ENCODE results near the gene LRATD1.

LRATD1 gene

GRCh38 chr2:14634182-14634488 lies 1.6 kb downstream of the LRATD1 start:
- no peak for DNase-seq

- no peak for DNase-seq
Measured at GRCh38 chr2:14634489-14635390, 2.2 kb downstream of the LRATD1 start.

- no peak for DNase-seq
Measured at GRCh38 chr2:14635391-14635871, 2.9 kb downstream of the LRATD1 start.

GRCh38 chr2:14638488-14638887 lies 6.0 kb downstream of the LRATD1 start:
- no peak for DNase-seq

- no peak for DNase-seq
Measured at GRCh38 chr2:14641116-14641515, 8.6 kb downstream of the LRATD1 start.

GRCh38 chr2:14642499-14642898 lies 10.0 kb downstream of the LRATD1 start:
- DNase-seq: no peak

GRCh38 chr2:14647714-14648113 lies 15.2 kb downstream of the LRATD1 start:
- DNase-seq: no peak

GRCh38 chr2:14650066-14650465 lies 17.5 kb downstream of the LRATD1 start:
- no peak for DNase-seq

GRCh38 chr2:14654835-14655282 lies 22.3 kb downstream of the LRATD1 start:
- DNase-seq: no peak

GRCh38 chr2:14656146-14656545 lies 23.6 kb downstream of the LRATD1 start:
- no peak for DNase-seq

- no peak for DNase-seq
Measured at GRCh38 chr2:14661163-14661562, 28.6 kb downstream of the LRATD1 start.

- no peak for DNase-seq
Measured at GRCh38 chr2:14673351-14673875, 40.9 kb downstream of the LRATD1 start.

- no peak for DNase-seq
Measured at GRCh38 chr2:14675489-14675888, 43.0 kb downstream of the LRATD1 start.

GRCh38 chr2:14676371-14676770 lies 43.9 kb downstream of the LRATD1 start:
- DNase-seq: no peak

- DNase-seq: no peak
Measured at GRCh38 chr2:14677039-14677438, 44.5 kb downstream of the LRATD1 start.

- no peak for DNase-seq
Measured at GRCh38 chr2:14678761-14679160, 46.2 kb downstream of the LRATD1 start.

GRCh38 chr2:14681608-14682007 lies 49.1 kb downstream of the LRATD1 start:
- no peak for DNase-seq

Measured in NK-92 treated with Interleukin-12 subunit alpha and Interleukin-12 subunit beta, amount 100 ng/mL, for 24 hours (cell line).